Tibial artery (tissue), 4 donors: ENCODE data around the gene FBXL17.

ENCODE experiments used
- DNase-seq, 2 donors: peaks; one replicate each; pipeline ENCODE4 v3.0.0-alpha.2; 2019
- H3K27ac ChIP-seq, 2 donors: fragments of 200-600 bp; sonication (generic) in 1 of 2; 1 replicate in 1 of 2; 2 replicates in 1 of 2; pipeline ENCODE4 v1.5.1; 2018 to 2019; ENCODE audit warnings: mild to moderate bottlenecking in 1 of 2
- H3K27me3 ChIP-seq, 2 donors: fragments of 200-600 bp; sonication (generic) in 1 of 2; one replicate each; pipeline versions ENCODE4 v1.5.1 to v1.6.0; 2016 to 2019
- H3K36me3 ChIP-seq, 3 donors: fragments of 200-600 bp; sonication (generic) in 2 of 3; one replicate each; pipeline ENCODE4 v1.5.1; 2016 to 2019; ENCODE audit warnings: mild to moderate bottlenecking in 2 of 3
- H3K4me1 ChIP-seq, 4 donors: fragments of 200-600 bp; sonication (generic) in 2 of 4; 1 replicate in 3 of 4; 2 replicates in 1 of 4; pipeline ENCODE4 v1.5.1; 2016 to 2019
- H3K4me3 ChIP-seq, 2 donors: fragments of 200-600 bp; sonication (generic) in 1 of 2; 1 replicate in 1 of 2; 2 replicates in 1 of 2; pipeline ENCODE4 v1.5.1; 2018 to 2019; ENCODE audit warnings: mild to moderate bottlenecking in 2 of 2
- H3K9me3 ChIP-seq, 3 donors: fragments of 200-600 bp; sonication (generic) in 1 of 3; one replicate each; pipeline ENCODE4 v1.5.1; 2016 to 2019
- CTCF ChIP-seq, 2 experiments: fragments of 200-600 bp in 1 of 2; fragments of 450-650 bp in 1 of 2; IDR thresholded peaks; one replicate each; pipeline ENCODE4 v1.5.1; 2017 to 2019; ENCODE audit warnings: antibody characterized with exemption in 2 of 2, mild to moderate bottlenecking in 1 of 2, moderate library complexity in 1 of 2
- intact Hi-C: fragments of 100-400 bp; cut with DNase I; formaldehyde crosslinking; loops from one replicate; pipeline ENCODE4 v1.15.0; 2023; ENCODE audit warnings: low total_unique reads

The FBXL17 gene

GRCh38 chr5:108387758-108388157 lies 5.9 kb upstream of the FBXL17 start:
- DNase-seq = no peak
- H3K4me3 ChIP-seq = no peak overlapping the region
- TF ChIP-seq CTCF (IDR thresholded peaks at IDR 0.05) = no peak
- H3K36me3 ChIP-seq = no peaks in the 10 kb centered on the region
- H3K27me3 ChIP-seq = peaks cover 0 to 5% of the 10 kb centered on the region in 2 donors
- no peaks in the 10 kb centered on the region for H3K9me3 ChIP-seq
- H3K27ac ChIP-seq = no peak overlapping the region
- intact Hi-C loops = loop anchor here (10.0 kb wide), 1 partner anchor 357 kb away; the partner anchor contains the start of gene FER
- H3K4me1 ChIP-seq = peaks cover 0 to 6% (median 5%) of the 10 kb centered on the region in 4 donors

GRCh38 chr5:108386345-108387061 lies 4.6 kb upstream of the FBXL17 start:
- no peak overlapping the region for H3K4me3 ChIP-seq
- H3K27me3 ChIP-seq = peaks cover 0 to 5% of the 10 kb centered on the region in 2 donors
- H3K9me3 ChIP-seq = no peaks in the 10 kb centered on the region
- no peak for TF ChIP-seq CTCF (IDR thresholded peaks at IDR 0.05)
- H3K36me3 ChIP-seq = no peaks in the 10 kb centered on the region
- peaks cover 0 to 9% (median 7%) of the 10 kb centered on the region in 4 donors for H3K4me1 ChIP-seq
- intact Hi-C loops = loop anchor here (10.0 kb wide), 1 partner anchor 358 kb away; the partner anchor contains the start of gene FER
- H3K27ac ChIP-seq = no peak overlapping the region
- no peak for DNase-seq

GRCh38 chr5:108384741-108385140 lies 2.8 kb upstream of the FBXL17 start:
- Histone ChIP-seq H3K4me3 (no peak overlapping the region), H3K9me3 (no peaks in the 10 kb centered on the region), H3K4me1 (peaks cover 0 to 13% (median 13%) of the 10 kb centered on the region in 4 donors), H3K36me3 (no peaks in the 10 kb centered on the region), H3K27ac (no peak overlapping the region), H3K27me3 (peaks cover 0 to 2% of the 10 kb centered on the region in 2 donors)
- DNase-seq = no peak
- TF ChIP-seq CTCF (IDR thresholded peaks at IDR 0.05) = no peak
- intact Hi-C loops = loop anchor here (10.0 kb wide), 1 partner anchor 360 kb away; the partner anchor contains the start of gene FER

- Histone ChIP-seq H3K4me3 (peak overlapping the region; percentile 65 to 97), H3K27me3 (no peaks in the 10 kb centered on the region), H3K36me3 (no peaks in the 10 kb centered on the region), H3K9me3 (no peaks in the 10 kb centered on the region), H3K4me1 (peaks cover 0 to 32% (median 20%) of the 10 kb centered on the region in 4 donors), H3K27ac (peak overlapping the region; percentile 90 to 100)
- intact Hi-C loops = loop anchor here (10.0 kb wide), 1 partner anchor 362 kb away; the partner anchor contains the start of gene FER
- no peak for TF ChIP-seq CTCF (IDR thresholded peaks at IDR 0.05)
- no peak for DNase-seq
Observed at GRCh38 chr5:108382784-108383330, 959 bp upstream of the FBXL17 start.

GRCh38 chr5:108381350-108381953 lies 446 bp downstream of the FBXL17 start:
- intact Hi-C loops = loop anchor here (10.0 kb wide), 1 partner anchor 363 kb away; the partner anchor contains the start of gene FER
- no peaks in the 10 kb centered on the region for H3K27me3 ChIP-seq
- peaks cover 0 to 39% (median 20%) of the 10 kb centered on the region in 4 donors for H3K4me1 ChIP-seq
- H3K36me3 ChIP-seq = no peaks in the 10 kb centered on the region
- no peak for TF ChIP-seq CTCF (IDR thresholded peaks at IDR 0.05)
- H3K9me3 ChIP-seq = peaks cover 0 to 1% (median 0%) of the 10 kb centered on the region in 3 donors
- H3K4me3 ChIP-seq = peak overlapping the region; percentile 65 to 97
- peak overlapping the region; percentile 90 to 100 for H3K27ac ChIP-seq
- peak; percentile 68 to 84 for DNase-seq
